Measurements from ENCODE around the gene AMBP.

The AMBP gene

GRCh38 chr9:114051706-114052105 is 26.4 kb downstream of the AMBP start:
- TF ChIP-seq, protein P1, sequence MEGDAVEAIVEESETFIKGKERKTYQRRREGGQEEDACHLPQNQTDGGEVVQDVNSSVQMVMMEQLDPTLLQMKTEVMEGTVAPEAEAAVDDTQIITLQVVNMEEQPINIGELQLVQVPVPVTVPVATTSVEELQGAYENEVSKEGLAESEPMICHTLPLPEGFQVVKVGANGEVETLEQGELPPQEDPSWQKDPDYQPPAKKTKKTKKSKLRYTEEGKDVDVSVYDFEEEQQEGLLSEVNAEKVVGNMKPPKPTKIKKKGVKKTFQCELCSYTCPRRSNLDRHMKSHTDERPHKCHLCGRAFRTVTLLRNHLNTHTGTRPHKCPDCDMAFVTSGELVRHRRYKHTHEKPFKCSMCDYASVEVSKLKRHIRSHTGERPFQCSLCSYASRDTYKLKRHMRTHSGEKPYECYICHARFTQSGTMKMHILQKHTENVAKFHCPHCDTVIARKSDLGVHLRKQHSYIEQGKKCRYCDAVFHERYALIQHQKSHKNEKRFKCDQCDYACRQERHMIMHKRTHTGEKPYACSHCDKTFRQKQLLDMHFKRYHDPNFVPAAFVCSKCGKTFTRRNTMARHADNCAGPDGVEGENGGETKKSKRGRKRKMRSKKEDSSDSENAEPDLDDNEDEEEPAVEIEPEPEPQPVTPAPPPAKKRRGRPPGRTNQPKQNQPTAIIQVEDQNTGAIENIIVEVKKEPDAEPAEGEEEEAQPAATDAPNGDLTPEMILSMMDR (IDR thresholded peaks at IDR 0.05; ENCODE audit: control insufficient read depth, extremely low read depth, insufficient read depth) = no peak
- DNase-seq (ENCODE audit: low read depth) = no peak
- no peak overlapping the region for H3K4me3 ChIP-seq (ENCODE audit: low read depth, low read length)

GRCh38 chr9:114051281-114051680 is 26.8 kb downstream of the AMBP start:
- no peak overlapping the region for H3K4me3 ChIP-seq (ENCODE audit: low read depth, low read length)
- no peak for DNase-seq (ENCODE audit: low read depth)
- TF ChIP-seq, protein P1 (IDR thresholded peaks at IDR 0.05; ENCODE audit: control insufficient read depth, extremely low read depth, insufficient read depth) = no peak

- H3K4me3 ChIP-seq (ENCODE audit: low read depth, low read length) = no peak overlapping the region
- no peak for DNase-seq (ENCODE audit: low read depth)
- TF ChIP-seq, protein P1 (IDR thresholded peaks at IDR 0.05; ENCODE audit: control insufficient read depth, extremely low read depth, insufficient read depth) = no peak
Observed at GRCh38 chr9:114050646-114051045, 27.5 kb downstream of the AMBP start.

GRCh38 chr9:114050226-114050568 is 27.9 kb downstream of the AMBP start:
- TF ChIP-seq, protein P1 (IDR thresholded peaks at IDR 0.05; ENCODE audit: control insufficient read depth, extremely low read depth, insufficient read depth) = no peak
- DNase-seq (ENCODE audit: low read depth) = no peak
- H3K4me3 ChIP-seq (ENCODE audit: low read depth, low read length) = no peak overlapping the region

- no peak overlapping the region for H3K4me3 ChIP-seq (ENCODE audit: low read depth, low read length)
- TF ChIP-seq, protein P1 (IDR thresholded peaks at IDR 0.05; ENCODE audit: control insufficient read depth, extremely low read depth, insufficient read depth) = no peak
- DNase-seq (ENCODE audit: low read depth) = peak; percentile 17
Observed at GRCh38 chr9:114049441-114050225, 28.5 kb downstream of the AMBP start.

DNA sequence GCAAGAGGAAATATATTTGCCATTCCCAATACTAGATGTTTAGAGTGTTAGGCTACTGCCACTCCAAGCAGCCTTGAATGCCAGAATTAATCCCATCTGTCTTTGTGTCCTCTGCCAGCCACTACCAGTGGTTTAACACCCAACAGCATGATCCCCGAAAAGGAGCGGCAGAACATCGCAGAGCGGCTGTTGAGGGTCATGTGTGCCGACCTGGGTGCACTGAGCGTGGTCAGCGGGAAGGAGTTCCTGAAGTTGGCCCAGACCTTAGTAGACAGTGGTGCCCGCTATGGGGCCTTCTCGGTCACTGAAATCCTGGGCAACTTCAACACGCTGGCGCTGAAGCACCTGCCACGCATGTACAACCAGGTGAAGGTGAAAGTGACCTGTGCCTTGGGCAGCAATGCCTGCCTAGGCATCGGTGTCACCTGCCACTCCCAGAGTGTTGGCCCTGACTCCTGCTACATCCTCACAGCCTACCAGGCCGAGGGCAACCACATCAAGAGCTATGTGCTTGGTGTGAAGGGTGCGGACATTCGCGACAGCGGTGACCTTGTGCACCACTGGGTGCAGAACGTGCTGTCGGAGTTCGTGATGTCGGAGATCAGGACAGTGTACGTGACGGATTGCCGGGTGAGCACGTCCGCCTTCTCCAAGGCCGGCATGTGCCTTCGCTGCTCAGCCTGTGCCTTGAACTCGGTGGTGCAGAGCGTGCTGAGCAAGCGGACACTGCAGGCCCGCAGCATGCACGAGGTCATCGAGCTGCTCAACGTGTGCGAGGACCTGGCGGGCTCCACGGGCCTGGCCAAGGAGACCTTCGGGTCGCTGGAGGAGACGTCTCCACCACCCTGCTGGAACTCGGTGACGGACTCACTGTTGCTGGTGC is 29.3 kb downstream of the AMBP start:
- TF ChIP-seq, protein P1 (IDR thresholded peaks at IDR 0.05; ENCODE audit: control insufficient read depth, extremely low read depth, insufficient read depth) = no peak
- no peak overlapping the region for H3K4me3 ChIP-seq (ENCODE audit: low read depth, low read length)
- no peak for DNase-seq (ENCODE audit: low read depth)
